H9 (cell line): ENCODE results near the gene RAD51. TPM values are rescaled to one million over a fixed set of nuclear protein-coding genes. Genes with fewer than 3 reads are reported as not detected.

ENCODE experiments used
- DNase-seq: peaks from one replicate; pipeline ENCODE4 v3.0.0-alpha.2; 2017
- H2AFZ ChIP-seq: one replicate; pipeline ENCODE4 v1.6.1; 2013; ENCODE audit warnings: mild to moderate bottlenecking, low read length, control low read depth, moderate library complexity
- H2AK5ac ChIP-seq: 2 replicates; pipeline ENCODE4 v1.6.1; 2013; ENCODE audit warnings: low read length, control low read depth, mixed read lengths; ENCODE audit not compliant: insufficient read length
- H2BK120ac ChIP-seq: one replicate; pipeline ENCODE4 v1.6.1; 2013; ENCODE audit warnings: low read depth, mild to moderate bottlenecking, low read length, control low read depth, inconsistent platforms; ENCODE audit not compliant: poor library complexity, severe bottlenecking
- H2BK12ac ChIP-seq: 2 replicates; pipeline ENCODE4 v1.6.1; 2013; ENCODE audit warnings: low read length, control low read depth, mixed read lengths, low read depth; ENCODE audit not compliant: insufficient read length
- H2BK15ac ChIP-seq: 2 replicates; pipeline ENCODE4 v1.6.1; 2013; ENCODE audit warnings: low read depth, low read length, control low read depth
- H2BK20ac ChIP-seq: one replicate; pipeline ENCODE4 v1.6.1; 2013; ENCODE audit warnings: low read depth, mild to moderate bottlenecking, low read length, control low read depth, inconsistent platforms; ENCODE audit not compliant: poor library complexity, severe bottlenecking
- H2BK5ac ChIP-seq: 2 replicates; pipeline ENCODE4 v1.6.1; 2013; ENCODE audit warnings: low read length, control low read depth, mixed read lengths; ENCODE audit not compliant: insufficient read length
- H3K14ac ChIP-seq: 2 replicates; pipeline ENCODE4 v1.6.1; 2013; ENCODE audit warnings: low read length, control low read depth; ENCODE audit not compliant: insufficient read depth
- H3K18ac ChIP-seq: 2 replicates; pipeline ENCODE4 v1.6.1; 2013; ENCODE audit warnings: low read depth, mild to moderate bottlenecking, mixed read lengths, low read length, control low read depth; ENCODE audit not compliant: insufficient read length
- H3K23ac ChIP-seq: 2 replicates; pipeline ENCODE4 v1.6.1; 2013; ENCODE audit warnings: low read length, control low read depth, mixed read lengths, low read depth; ENCODE audit not compliant: insufficient read length
- H3K23me2 ChIP-seq: 2 replicates; pipeline ENCODE4 v1.6.1; 2013; ENCODE audit warnings: low read depth, mild to moderate bottlenecking, mixed read lengths, low read length, control low read depth; ENCODE audit not compliant: insufficient read length, poor library complexity, severe bottlenecking
- H3K27ac ChIP-seq: 2 replicates; pipeline ENCODE4 v1.5.1; 2013; ENCODE audit warnings: low read length, control low read depth, mixed read lengths, low read depth; ENCODE audit not compliant: insufficient read length
- H3K27me3 ChIP-seq: 2 replicates; pipeline ENCODE4 v1.6.1; 2013; ENCODE audit warnings: low read length, control low read depth, inconsistent platforms; ENCODE audit not compliant: insufficient read depth
- H3K4ac ChIP-seq: 2 replicates; pipeline ENCODE4 v1.6.1; 2013; ENCODE audit warnings: low read depth, mild to moderate bottlenecking, control low read depth, inconsistent platforms, low read length, moderate library complexity
- H3K4me1 ChIP-seq: 2 replicates; pipeline ENCODE4 v1.6.1; 2013; ENCODE audit warnings: low read length, control low read depth, inconsistent platforms; ENCODE audit not compliant: insufficient read depth
- H3K4me2 ChIP-seq: 2 replicates; pipeline ENCODE4 v1.6.1; 2013; ENCODE audit warnings: low read length, control low read depth, mixed read lengths; ENCODE audit not compliant: insufficient read length, insufficient read depth
- H3K56ac ChIP-seq: 2 replicates; pipeline ENCODE4 v1.6.1; 2013; ENCODE audit warnings: low read depth, mild to moderate bottlenecking, mixed read lengths, low read length, control low read depth; ENCODE audit not compliant: insufficient read length
- H3K79me1 ChIP-seq: 2 replicates; pipeline ENCODE4 v1.6.1; 2013; ENCODE audit warnings: low read depth, mild to moderate bottlenecking, moderate library complexity, low read length, control low read depth, inconsistent platforms; ENCODE audit not compliant: insufficient read depth, poor library complexity, severe bottlenecking
- H3K79me2 ChIP-seq: 2 replicates; pipeline ENCODE4 v1.6.1; 2013; ENCODE audit warnings: low read length, control low read depth, inconsistent platforms; ENCODE audit not compliant: insufficient read depth
- H3K9ac ChIP-seq: 2 replicates; pipeline ENCODE4 v1.6.1; 2013; ENCODE audit warnings: low read length, control low read depth, mixed read lengths; ENCODE audit not compliant: insufficient read length; ENCODE audit errors: extremely low read depth
- H3K9me3 ChIP-seq: one replicate; pipeline ENCODE4 v1.6.1; 2013; ENCODE audit warnings: low read depth, low read length, inconsistent platforms; ENCODE audit not compliant: control insufficient read depth
- H3T11ph ChIP-seq: one replicate; pipeline ENCODE4 v1.6.1; 2013; ENCODE audit warnings: mild to moderate bottlenecking, low read length, control low read depth, inconsistent platforms
- H4K20me1 ChIP-seq: one replicate; pipeline ENCODE4 v1.6.1; 2013; ENCODE audit not compliant: control insufficient read depth, insufficient read length, insufficient read depth
- H4K5ac ChIP-seq: 2 replicates; pipeline ENCODE4 v1.6.1; 2013; ENCODE audit warnings: low read depth, mild to moderate bottlenecking, mixed read lengths, low read length, control low read depth; ENCODE audit not compliant: insufficient read length
- H4K8ac ChIP-seq: replicated peaks from 2 replicates; pipeline ENCODE4 v1.6.1; 2013; ENCODE audit warnings: low read length, control low read depth, mixed read lengths, low read depth; ENCODE audit not compliant: insufficient read length
- H4K91ac ChIP-seq: 2 replicates; pipeline ENCODE4 v1.6.1; 2013; ENCODE audit warnings: low read depth, mild to moderate bottlenecking, moderate library complexity, mixed read lengths, low read length, control low read depth; ENCODE audit not compliant: insufficient read length
- H3K27ac Mint-ChIP-seq, 3 experiments: 2 replicates in 2 of 3; 3 replicates in 1 of 3; pipeline ENCODE4 v1.8.0; 2020 to 2021; ENCODE audit warnings: mixed read lengths in 3 of 3, mild to moderate bottlenecking in 1 of 3, moderate library complexity in 1 of 3
- H3K27me3 Mint-ChIP-seq: 2 replicates; pipeline ENCODE4 v1.8.0; 2021; ENCODE audit warnings: low read depth, mild to moderate bottlenecking, moderate library complexity, mixed read lengths
- H3K36me3 Mint-ChIP-seq, 3 experiments: 2 replicates in 2 of 3; 3 replicates in 1 of 3; pipeline ENCODE4 v1.8.0; 2020 to 2021; ENCODE audit warnings: low read depth in 3 of 3, mixed read lengths in 3 of 3; ENCODE audit not compliant: insufficient read depth in 1 of 3
- H3K4me1 Mint-ChIP-seq, 2 experiments: 2 replicates each; pipeline ENCODE4 v1.8.0; 2020; ENCODE audit warnings: mixed read lengths in 2 of 2
- H3K4me3 Mint-ChIP-seq, 2 experiments: 2 replicates in 1 of 2; 3 replicates in 1 of 2; pipeline ENCODE4 v1.8.0; 2020 to 2021; ENCODE audit warnings: mild to moderate bottlenecking in 2 of 2, mixed read lengths in 2 of 2, moderate library complexity in 1 of 2
- H3K9me3 Mint-ChIP-seq, 2 experiments: 2 replicates in 1 of 2; 3 replicates in 1 of 2; pipeline ENCODE4 v1.8.0; 2020; ENCODE audit warnings: mild to moderate bottlenecking in 2 of 2, mixed read lengths in 2 of 2, moderate library complexity in 1 of 2
- WGBS: extraction: QIAGEN DNeasy Blood & Tissue Kit; methylation state at CpG from one replicate; pipeline ENCODE4 v1.1.7; 2013; ENCODE audit warnings: missing lambda C conversion rate, low lambda C conversion rate, mixed read lengths; ENCODE audit not compliant: insufficient read length; ENCODE audit errors: extremely low coverage; 5-methylcytosine and 5-hydroxymethylcytosine counted together
- long read RNA-seq: library from polyadenylated mRNA; unstranded; transcript quantifications from one replicate; pipeline ENCODE4 v2.0.0, GENCODE V29; 2020
- total RNA-seq: library from RNA; stranded (reverse); gene quantifications from 2 replicates; pipeline ENCODE4 v1.2.1, GENCODE V29; 2021
- TF ChIP-seq, protein P1 (sequence below): fragments of 200-600 bp; sonication (generic); conservative IDR thresholded peaks from 3 replicates; pipeline ENCODE4 v1.8.0; 2021; ENCODE audit warnings: antibody characterized with exemption, mild to moderate bottlenecking

Gene RAD51
- 39.2 and 44.8 TPM in 2 replicates for total RNA-seq
- long read RNA-seq, transcript RAD51-201 (10 exons, 2,449 nt), result major isoform, 229 of 289 reads
- long read RNA-seq, transcript RAD51-203 (9 exons, 1,611 nt), result minor isoform, 15 of 289 reads
- long read RNA-seq, partial matches to known transcripts, result 1 of 289 reads
- long read RNA-seq, other reads (novel, unspliced or antisense), result 41 of 289 reads

DNA sequence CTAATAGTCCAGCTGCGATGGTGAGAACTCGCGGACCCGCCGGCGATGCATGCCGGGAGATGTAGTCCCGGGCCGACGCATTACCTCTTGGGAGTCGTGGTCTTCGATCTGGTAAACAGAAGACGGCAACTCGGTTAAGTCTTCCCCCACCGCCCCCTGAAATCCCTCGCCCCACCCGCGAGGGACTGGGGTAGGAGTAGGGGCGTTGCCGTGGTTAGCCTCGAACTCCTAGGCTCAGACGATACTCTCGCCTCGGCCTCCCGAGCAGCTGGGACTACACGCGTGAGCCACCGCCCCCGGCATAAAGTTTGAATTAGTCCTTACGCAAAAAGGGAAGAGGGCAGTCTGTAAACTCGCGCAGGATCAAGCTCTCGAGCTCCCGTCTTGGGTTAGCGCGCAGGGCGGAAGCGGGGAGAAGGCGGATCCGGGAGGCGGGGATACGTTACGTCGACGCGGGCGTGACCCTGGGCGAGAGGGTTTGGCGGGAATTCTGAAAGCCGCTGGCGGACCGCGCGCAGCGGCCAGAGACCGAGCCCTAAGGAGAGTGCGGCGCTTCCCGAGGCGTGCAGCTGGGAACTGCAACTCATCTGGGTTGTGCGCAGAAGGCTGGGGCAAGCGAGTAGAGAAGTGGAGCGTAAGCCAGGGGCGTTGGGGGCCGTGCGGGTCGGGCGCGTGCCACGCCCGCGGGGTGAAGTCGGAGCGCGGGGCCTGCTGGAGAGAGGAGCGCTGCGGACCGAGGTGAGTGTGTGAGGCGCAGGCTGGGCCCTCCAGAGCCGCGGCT, at the start of gene RAD51:
Gene RAD51, plus strand, starts transcription at position 487 of the 781 bp plus-strand sequence. CDS start 3,585 bp downstream, outside the sequence.
- Histone ChIP-seq H3K56ac (no peak within 1 kb of the TSS), H3K79me2 (no peaks in the 10 kb centered on the region; the same call in 1 of the 2 replicates), H2AFZ (no peak within 1 kb of the TSS), H3K23me2 (no peaks in the 10 kb centered on the region), H4K8ac (no peak within 1 kb of the TSS), H2BK5ac (no peak within 1 kb of the TSS), H3K27me3 (no peaks in the 10 kb centered on the region), H3K23ac (no peak within 1 kb of the TSS), H3K14ac (peak within 1 kb of the TSS; percentile 93), H3K4me2 (peak within 1 kb of the TSS; percentile 83), H3K4me1 (no peaks in the 10 kb centered on the region; the same call in 1 of the 2 replicates), H2BK120ac (no peak within 1 kb of the TSS), H3K9me3 (no peaks in the 10 kb centered on the region), H4K20me1 (no peaks in the 10 kb centered on the region), H2BK12ac (no peak within 1 kb of the TSS), H3T11ph (no peak within 1 kb of the TSS), H2AK5ac (no peak within 1 kb of the TSS), H2BK20ac (no peak within 1 kb of the TSS), H3K79me1 (no peaks in the 10 kb centered on the region), H3K4ac (no peak within 1 kb of the TSS), H4K91ac (no peak within 1 kb of the TSS), H3K18ac (peak within 1 kb of the TSS; percentile 66), H2BK15ac (no peak within 1 kb of the TSS), H4K5ac (no peak within 1 kb of the TSS), H3K9ac (peak within 1 kb of the TSS; percentile 88), H3K27ac (peak within 1 kb of the TSS; percentile 41)
- TF ChIP-seq, protein P1, sequence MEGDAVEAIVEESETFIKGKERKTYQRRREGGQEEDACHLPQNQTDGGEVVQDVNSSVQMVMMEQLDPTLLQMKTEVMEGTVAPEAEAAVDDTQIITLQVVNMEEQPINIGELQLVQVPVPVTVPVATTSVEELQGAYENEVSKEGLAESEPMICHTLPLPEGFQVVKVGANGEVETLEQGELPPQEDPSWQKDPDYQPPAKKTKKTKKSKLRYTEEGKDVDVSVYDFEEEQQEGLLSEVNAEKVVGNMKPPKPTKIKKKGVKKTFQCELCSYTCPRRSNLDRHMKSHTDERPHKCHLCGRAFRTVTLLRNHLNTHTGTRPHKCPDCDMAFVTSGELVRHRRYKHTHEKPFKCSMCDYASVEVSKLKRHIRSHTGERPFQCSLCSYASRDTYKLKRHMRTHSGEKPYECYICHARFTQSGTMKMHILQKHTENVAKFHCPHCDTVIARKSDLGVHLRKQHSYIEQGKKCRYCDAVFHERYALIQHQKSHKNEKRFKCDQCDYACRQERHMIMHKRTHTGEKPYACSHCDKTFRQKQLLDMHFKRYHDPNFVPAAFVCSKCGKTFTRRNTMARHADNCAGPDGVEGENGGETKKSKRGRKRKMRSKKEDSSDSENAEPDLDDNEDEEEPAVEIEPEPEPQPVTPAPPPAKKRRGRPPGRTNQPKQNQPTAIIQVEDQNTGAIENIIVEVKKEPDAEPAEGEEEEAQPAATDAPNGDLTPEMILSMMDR, result no peak
- Mint-ChIP-seq H3K27ac (peak within 1 kb of the TSS; percentile 92 to 99 (median 97)), H3K4me3 (peak within 1 kb of the TSS; percentile 87 to 98), H3K9me3 (no peaks in the 10 kb centered on the region; a peak in 1 of 5 replicates), H3K27me3 (no peaks in the 10 kb centered on the region; the same call in 1 of the 2 replicates), H3K36me3 (peaks cover 8 to 29% (median 21%) of the 10 kb centered on the region in 3 experiments; a peak in 6 of 7 replicates), H3K4me1 (peaks cover 7 to 17% of the 10 kb centered on the region in 2 experiments)
- no CpG with 5 or more reads among the region's 81 CpGs for WGBS
- DNase-seq, result peak; percentile 90
